Uterus (tissue), 2 donors: ENCODE data around the gene TOGARAM2.

ENCODE experiments used
- CTCF ChIP-seq, 4 experiments: fragments of 200-600 bp in 2 of 4; fragments of 450-650 bp in 2 of 4; sonication (generic) in 2 of 4; IDR thresholded peaks; one replicate each; pipeline ENCODE4 v1.5.1; 2016 to 2019; ENCODE audit warnings: antibody characterized with exemption in 4 of 4, mild to moderate bottlenecking in 2 of 4, moderate library complexity in 1 of 4
- POLR2A ChIP-seq, 2 donors: fragments of 450-650 bp; IDR thresholded peaks; one replicate each; pipeline ENCODE4 v1.6.1; 2016; ENCODE audit warnings: antibody characterized with exemption in 2 of 2, mild to moderate bottlenecking in 1 of 2, moderate library complexity in 1 of 2

DNA sequence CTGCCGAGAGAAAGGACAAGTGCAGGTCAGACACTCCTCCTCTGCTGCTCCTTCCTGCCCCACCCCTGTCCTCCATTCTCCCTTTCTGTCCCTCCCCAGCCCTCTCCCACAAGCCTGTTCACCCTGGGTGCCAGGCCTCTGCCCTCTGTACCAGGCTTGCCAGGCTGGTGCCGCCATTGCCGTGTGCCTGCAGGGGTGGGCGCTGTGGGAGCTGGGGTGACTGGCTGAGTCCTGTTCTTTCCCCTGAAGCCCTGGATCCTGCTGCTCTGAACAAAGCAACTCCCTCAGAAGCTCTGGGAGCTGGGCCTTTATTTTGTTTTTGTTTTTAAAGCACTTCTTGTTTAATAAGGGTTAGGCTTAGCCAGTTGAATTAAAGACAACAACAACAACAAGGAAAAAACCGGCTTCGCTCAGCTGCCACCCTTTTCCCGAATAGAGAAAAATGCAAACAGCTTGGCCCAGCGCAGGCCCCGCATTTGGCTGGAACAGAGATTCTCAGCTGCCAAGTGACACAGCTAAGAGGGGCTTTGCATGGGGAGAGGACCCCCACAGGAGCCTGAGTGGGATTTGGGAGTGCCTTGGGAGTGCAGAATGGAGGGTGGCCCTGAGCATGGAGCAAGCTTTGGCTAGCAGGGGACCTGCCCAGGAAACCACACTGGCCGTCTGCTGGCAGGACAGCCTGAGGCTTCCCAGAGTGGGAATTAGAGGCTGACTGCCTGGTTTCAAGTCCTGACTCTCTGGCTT, 84.1 kb downstream of the TOGARAM2 start:
- no peak for TF ChIP-seq POLR2A (IDR thresholded peaks at IDR 0.05)
- no peak for TF ChIP-seq CTCF (IDR thresholded peaks at IDR 0.05)
